Type B pancreatic cell (in vitro differentiated cells): ENCODE measurements around the gene CHSY3. TPM values are rescaled to one million over a fixed set of nuclear protein-coding genes. Genes with fewer than 3 reads are reported as not detected.

Source experiments
- DNase-seq: peaks from one replicate; pipeline ENCODE4 v3.0.0; 2021; ENCODE audit warnings: mixed read lengths; ENCODE audit not compliant: unreplicated experiment; ENCODE audit errors: extremely low spot score
- H3K27ac Mint-ChIP-seq: 2 replicates; pipeline ENCODE4 v1.8.0; 2021; ENCODE audit warnings: mild to moderate bottlenecking, mixed read lengths
- H3K27me3 Mint-ChIP-seq: 2 replicates; pipeline ENCODE4 v1.8.0; 2021; ENCODE audit warnings: mixed read lengths
- H3K36me3 Mint-ChIP-seq: 2 replicates; pipeline ENCODE4 v1.8.0; 2021; ENCODE audit warnings: mixed read lengths
- H3K4me1 Mint-ChIP-seq: one replicate; pipeline ENCODE4 v1.8.0; 2021; ENCODE audit warnings: mixed read lengths; ENCODE audit not compliant: unreplicated experiment
- H3K4me3 Mint-ChIP-seq: 2 replicates; pipeline ENCODE4 v1.8.0; 2021; ENCODE audit warnings: mild to moderate bottlenecking, mixed read lengths
- H3K9me3 Mint-ChIP-seq: 2 replicates; pipeline ENCODE4 v1.8.0; 2021; ENCODE audit warnings: mixed read lengths
- total RNA-seq: library from RNA; stranded (reverse); gene quantifications from 2 replicates; pipeline ENCODE4 v1.2.1, GENCODE V29; 2021; ENCODE audit warnings: low replicate concordance
- TF ChIP-seq, protein P1 (sequence below): fragments of 200-600 bp; sonication (generic); conservative IDR thresholded peaks from 2 replicates; pipeline ENCODE4 v1.5.0; 2021; ENCODE audit warnings: antibody characterized with exemption, mild to moderate bottlenecking

CHSY3 gene
- total RNA-seq, 1 donor from 2014 or later = 4.9 TPM

DNA sequence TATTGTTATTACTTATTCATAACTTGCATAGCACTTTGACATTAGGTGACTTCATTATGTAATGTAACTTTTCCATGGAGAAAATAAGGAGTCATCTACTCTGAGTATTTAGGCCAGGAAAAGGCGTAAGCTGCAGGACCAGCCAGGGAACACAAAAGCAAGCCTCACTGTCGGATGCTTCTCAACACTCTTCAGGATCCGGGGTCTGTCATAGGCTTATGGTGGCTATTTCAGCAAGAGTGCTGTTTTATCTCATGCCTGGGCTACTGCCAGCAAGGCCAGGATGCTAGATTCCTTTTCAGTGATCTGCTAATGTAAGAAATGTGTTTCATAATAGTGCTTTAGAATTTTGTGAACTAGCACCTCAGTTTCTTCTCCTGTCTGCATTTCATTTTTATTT lies 162.4 kb downstream of the CHSY3 start:
- no peaks in the 10 kb centered on the region for H3K9me3 Mint-ChIP-seq
- TF ChIP-seq, protein P1, sequence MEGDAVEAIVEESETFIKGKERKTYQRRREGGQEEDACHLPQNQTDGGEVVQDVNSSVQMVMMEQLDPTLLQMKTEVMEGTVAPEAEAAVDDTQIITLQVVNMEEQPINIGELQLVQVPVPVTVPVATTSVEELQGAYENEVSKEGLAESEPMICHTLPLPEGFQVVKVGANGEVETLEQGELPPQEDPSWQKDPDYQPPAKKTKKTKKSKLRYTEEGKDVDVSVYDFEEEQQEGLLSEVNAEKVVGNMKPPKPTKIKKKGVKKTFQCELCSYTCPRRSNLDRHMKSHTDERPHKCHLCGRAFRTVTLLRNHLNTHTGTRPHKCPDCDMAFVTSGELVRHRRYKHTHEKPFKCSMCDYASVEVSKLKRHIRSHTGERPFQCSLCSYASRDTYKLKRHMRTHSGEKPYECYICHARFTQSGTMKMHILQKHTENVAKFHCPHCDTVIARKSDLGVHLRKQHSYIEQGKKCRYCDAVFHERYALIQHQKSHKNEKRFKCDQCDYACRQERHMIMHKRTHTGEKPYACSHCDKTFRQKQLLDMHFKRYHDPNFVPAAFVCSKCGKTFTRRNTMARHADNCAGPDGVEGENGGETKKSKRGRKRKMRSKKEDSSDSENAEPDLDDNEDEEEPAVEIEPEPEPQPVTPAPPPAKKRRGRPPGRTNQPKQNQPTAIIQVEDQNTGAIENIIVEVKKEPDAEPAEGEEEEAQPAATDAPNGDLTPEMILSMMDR = no peak
- no peaks in the 10 kb centered on the region for H3K27me3 Mint-ChIP-seq
- no peak overlapping the region for H3K4me3 Mint-ChIP-seq
- no peaks in the 10 kb centered on the region for H3K36me3 Mint-ChIP-seq
- H3K4me1 Mint-ChIP-seq = no peaks in the 10 kb centered on the region
- no peak overlapping the region for H3K27ac Mint-ChIP-seq
- no peak for DNase-seq

DNA sequence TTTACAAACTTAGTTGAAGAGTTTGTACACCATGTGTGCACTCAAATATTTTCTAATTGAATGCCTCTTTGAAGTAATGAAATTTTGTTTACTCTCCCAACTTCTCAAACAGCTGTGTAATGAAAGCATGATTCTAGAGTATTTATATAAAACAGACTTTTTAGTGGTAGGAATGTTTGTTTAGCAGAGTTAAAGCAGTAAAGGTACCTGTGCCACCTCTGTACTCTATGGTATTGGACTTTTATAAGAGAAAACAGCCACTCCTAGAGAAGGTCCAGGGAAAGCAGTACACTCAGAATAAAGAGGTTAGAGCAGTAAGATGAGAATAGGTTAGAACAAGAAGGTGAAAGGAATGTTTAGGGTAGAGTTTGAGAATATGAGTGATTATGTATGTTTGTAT lies 163.1 kb downstream of the CHSY3 start:
- TF ChIP-seq, protein P1 = no peak
- Mint-ChIP-seq H3K4me3 (no peak overlapping the region), H3K36me3 (no peaks in the 10 kb centered on the region), H3K27ac (no peak overlapping the region), H3K4me1 (no peaks in the 10 kb centered on the region), H3K9me3 (no peaks in the 10 kb centered on the region), H3K27me3 (no peaks in the 10 kb centered on the region)
- DNase-seq = no peak

DNA sequence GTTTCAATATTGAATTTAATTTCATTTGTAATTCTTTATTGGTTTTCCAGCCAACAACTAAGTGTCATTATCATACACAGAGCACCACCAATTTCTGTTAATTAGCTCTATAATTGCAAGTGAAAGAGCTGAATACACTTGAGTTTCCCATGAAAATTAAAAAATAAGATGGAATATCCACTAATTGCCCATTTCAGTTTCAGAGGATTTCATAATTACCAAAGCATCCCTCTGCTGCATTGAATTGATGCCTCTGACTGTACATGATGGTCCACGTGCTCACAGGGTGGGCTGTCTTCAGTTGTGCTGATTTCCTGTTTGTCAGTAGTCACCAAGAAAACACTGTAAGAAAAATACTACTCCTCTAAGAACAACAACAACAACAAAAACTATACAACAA lies 163.8 kb downstream of the CHSY3 start:
- H3K4me1 Mint-ChIP-seq = no peaks in the 10 kb centered on the region
- TF ChIP-seq, protein P1 = no peak
- no peak overlapping the region for H3K27ac Mint-ChIP-seq

DNA sequence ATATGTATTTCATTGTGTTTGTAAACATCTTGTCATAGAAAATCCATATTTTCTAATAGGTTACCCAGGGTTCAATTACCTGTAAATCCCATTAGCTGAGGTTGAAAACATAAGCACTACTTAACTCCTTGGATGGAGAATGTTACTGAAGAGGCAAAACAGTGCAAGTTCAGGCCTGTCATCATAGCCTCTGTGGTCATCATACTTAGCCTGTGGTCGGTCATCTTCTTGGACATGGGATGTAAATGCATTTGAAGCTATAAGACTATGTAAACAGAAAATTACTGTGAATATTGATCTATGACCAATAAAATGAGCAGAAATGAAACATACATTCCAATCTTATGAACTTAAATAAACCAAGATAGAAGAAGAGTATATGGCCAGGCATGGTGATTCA lies 164.7 kb downstream of the CHSY3 start:
- no peak overlapping the region for H3K27ac Mint-ChIP-seq
- no peak for DNase-seq
- no peaks in the 10 kb centered on the region for H3K4me1 Mint-ChIP-seq
- no peaks in the 10 kb centered on the region for H3K27me3 Mint-ChIP-seq
- H3K36me3 Mint-ChIP-seq = no peaks in the 10 kb centered on the region
- no peaks in the 10 kb centered on the region for H3K9me3 Mint-ChIP-seq
- TF ChIP-seq, protein P1 = no peak
- no peak overlapping the region for H3K4me3 Mint-ChIP-seq

More for the DNA sequence above, 163.8 kb downstream of the CHSY3 start:
- DNase-seq = no peak
- H3K9me3 Mint-ChIP-seq = no peaks in the 10 kb centered on the region
- H3K36me3 Mint-ChIP-seq = no peaks in the 10 kb centered on the region
- H3K27me3 Mint-ChIP-seq = no peaks in the 10 kb centered on the region
- no peak overlapping the region for H3K4me3 Mint-ChIP-seq

DNA sequence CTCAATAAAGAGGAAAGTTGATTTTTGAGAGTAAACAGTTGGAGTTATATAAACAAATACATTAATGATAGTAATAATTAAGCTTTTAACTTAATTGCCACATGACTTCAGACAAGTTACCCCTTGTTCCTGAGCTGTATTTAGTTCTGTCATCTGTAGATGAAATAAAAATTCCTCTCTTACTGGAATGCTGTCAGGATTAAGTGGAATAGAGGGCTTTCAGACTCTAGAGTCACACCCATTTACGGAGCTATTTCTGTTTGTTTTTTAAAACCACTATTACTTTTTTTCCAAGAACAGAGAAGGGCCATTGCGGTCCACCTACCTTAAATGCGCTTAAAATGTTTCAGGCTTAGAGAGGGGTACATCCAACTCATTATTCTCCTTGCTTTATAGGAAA lies 170.6 kb downstream of the CHSY3 start:
- Mint-ChIP-seq H3K36me3 (no peaks in the 10 kb centered on the region), H3K27me3 (no peaks in the 10 kb centered on the region), H3K27ac (no peak overlapping the region), H3K4me1 (no peaks in the 10 kb centered on the region), H3K4me3 (no peak overlapping the region), H3K9me3 (no peaks in the 10 kb centered on the region)
- TF ChIP-seq, protein P1 = no peak
- no peak for DNase-seq

DNA sequence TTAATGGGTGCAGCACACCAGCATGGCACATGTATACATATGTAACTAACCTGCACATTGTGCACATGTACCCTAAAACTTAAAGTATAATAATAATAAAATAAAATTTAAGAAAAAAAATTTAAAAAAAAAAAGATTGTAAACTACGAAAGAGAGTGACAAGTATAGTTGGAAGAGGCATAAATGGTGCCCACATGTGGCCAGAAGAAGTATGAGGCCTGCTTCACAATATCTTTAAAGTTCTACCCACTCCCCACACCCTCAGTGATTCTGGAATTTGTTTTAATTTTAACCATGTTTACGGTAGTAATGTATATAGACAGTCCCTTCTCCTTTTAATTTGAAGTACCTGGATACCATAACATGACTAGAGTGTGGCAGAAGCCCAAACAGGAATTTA lies 172.7 kb downstream of the CHSY3 start:
- no peaks in the 10 kb centered on the region for H3K4me1 Mint-ChIP-seq
- no peaks in the 10 kb centered on the region for H3K36me3 Mint-ChIP-seq
- no peaks in the 10 kb centered on the region for H3K27me3 Mint-ChIP-seq
- no peak overlapping the region for H3K4me3 Mint-ChIP-seq
- TF ChIP-seq, protein P1 = peak; percentile 16
- no peak for DNase-seq
- H3K27ac Mint-ChIP-seq = no peak overlapping the region
- no peaks in the 10 kb centered on the region for H3K9me3 Mint-ChIP-seq
